ES-I3 (cell line): ENCODE measurements around the gene MCM3AP.
"Not testable (repeated sequence)": the region's sequence is repeated elsewhere in the genome, so short reads cannot be mapped to it uniquely, and the experiment has no call there.

Source experiments
- H3K36me3 ChIP-seq: 2 replicates; pipeline ENCODE4 v1.6.1; 2013; ENCODE audit warnings: mild to moderate bottlenecking, low read length, control low read depth, moderate library complexity; ENCODE audit not compliant: insufficient read depth
- H3K4me1 ChIP-seq: 2 replicates; pipeline ENCODE4 v1.6.1; 2013; ENCODE audit warnings: mild to moderate bottlenecking, control low read depth, low read length; ENCODE audit not compliant: insufficient read depth
- H3K9ac ChIP-seq: 2 replicates; pipeline ENCODE4 v1.6.1; 2013; ENCODE audit warnings: low read depth, mild to moderate bottlenecking, low read length, moderate library complexity
- H3K9me3 ChIP-seq: 2 replicates; pipeline ENCODE4 v1.6.1; 2013; ENCODE audit warnings: mild to moderate bottlenecking, low read length, moderate library complexity; ENCODE audit not compliant: control insufficient read depth, insufficient read depth

The MCM3AP gene

GRCh38 chr21:46319186-46319585, 33.8 kb upstream of the MCM3AP start:
- Histone ChIP-seq H3K4me1 (peaks cover 16% of the 10 kb centered on the region), H3K36me3 (peaks cover 3% of the 10 kb centered on the region; the same call in 1 of the 2 replicates), H3K9me3 (no peaks in the 10 kb centered on the region), H3K9ac (no peak overlapping the region)

DNA sequence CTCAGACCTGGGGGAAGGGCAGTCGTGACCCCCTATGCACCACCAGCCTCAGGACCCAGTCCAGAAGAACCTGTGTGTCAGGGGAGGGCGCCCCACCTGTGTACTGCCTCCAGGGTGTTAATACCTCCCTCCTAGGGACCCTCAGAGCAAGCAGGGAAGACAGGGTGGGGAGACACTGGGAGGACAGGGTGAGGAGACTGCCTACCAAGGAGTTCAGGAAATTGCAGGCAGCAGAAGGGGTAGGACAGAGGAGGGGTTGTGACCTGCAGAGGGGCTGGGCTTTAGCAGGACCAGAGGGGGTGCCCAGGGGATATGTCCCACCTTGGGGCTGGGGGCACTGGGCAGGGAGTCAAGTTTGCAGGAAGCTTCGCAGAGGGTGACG, 33.0 kb upstream of the MCM3AP start:
- H3K9me3 ChIP-seq = no peaks in the 10 kb centered on the region
- H3K4me1 ChIP-seq = peaks cover 16% of the 10 kb centered on the region
- peaks cover 3% of the 10 kb centered on the region; the same call in 1 of the 2 replicates for H3K36me3 ChIP-seq
- no peak overlapping the region for H3K9ac ChIP-seq

- H3K4me1 ChIP-seq = peaks cover 16% of the 10 kb centered on the region
Observed at GRCh38 chr21:46317710-46318463, 32.5 kb upstream of the MCM3AP start.

GRCh38 chr21:46316708-46317324, 31.4 kb upstream of the MCM3AP start:
- H3K9me3 ChIP-seq = no peaks in the 10 kb centered on the region
- H3K36me3 ChIP-seq = peaks cover 3% of the 10 kb centered on the region; the same call in 1 of the 2 replicates
- peaks cover 16% of the 10 kb centered on the region for H3K4me1 ChIP-seq
- no peak overlapping the region for H3K9ac ChIP-seq

More at GRCh38 chr21:46317710-46318463, 32.5 kb upstream of the MCM3AP start:
- Histone ChIP-seq H3K9ac (no peak overlapping the region), H3K36me3 (peaks cover 3% of the 10 kb centered on the region; the same call in 1 of the 2 replicates), H3K9me3 (no peaks in the 10 kb centered on the region)

DNA sequence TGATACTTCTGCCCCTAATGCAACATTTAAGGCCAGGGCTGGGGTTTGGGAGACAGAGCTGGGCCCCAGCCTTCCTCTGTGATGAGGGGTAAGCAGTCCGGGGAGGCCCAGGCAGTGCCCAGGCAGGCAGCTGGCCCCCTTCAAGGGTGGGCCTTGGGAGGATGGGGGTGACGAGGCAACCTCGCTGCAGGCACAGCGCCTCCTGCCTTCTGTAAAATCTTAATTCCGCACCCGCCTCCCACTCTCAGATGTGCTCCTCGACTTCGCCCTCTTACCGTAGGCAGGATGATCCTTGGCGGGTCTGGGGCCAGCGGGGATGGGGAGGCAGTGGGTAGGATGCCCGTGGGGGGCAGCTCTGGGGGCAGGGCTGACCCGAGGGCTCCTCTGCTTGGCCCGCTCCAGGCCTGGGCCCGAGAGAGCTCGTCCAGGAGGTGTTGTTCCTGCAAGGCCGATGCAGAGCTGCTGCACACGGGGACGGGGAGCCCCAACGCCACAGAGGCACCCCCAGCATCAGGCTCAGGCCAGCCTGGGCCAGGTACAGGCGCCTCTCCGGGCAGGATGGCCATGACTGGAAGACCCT, 29.1 kb upstream of the MCM3AP start:
- Histone ChIP-seq H3K9ac (no peak overlapping the region), H3K36me3 (no peaks in the 10 kb centered on the region), H3K4me1 (peaks cover 11% of the 10 kb centered on the region; the same call in 1 of the 2 replicates), H3K9me3 (no peaks in the 10 kb centered on the region)

GRCh38 chr21:46312949-46313348, 27.5 kb upstream of the MCM3AP start:
- H3K9ac ChIP-seq = no peak overlapping the region
- peaks cover 4% of the 10 kb centered on the region; the same call in 1 of the 2 replicates for H3K36me3 ChIP-seq

DNA sequence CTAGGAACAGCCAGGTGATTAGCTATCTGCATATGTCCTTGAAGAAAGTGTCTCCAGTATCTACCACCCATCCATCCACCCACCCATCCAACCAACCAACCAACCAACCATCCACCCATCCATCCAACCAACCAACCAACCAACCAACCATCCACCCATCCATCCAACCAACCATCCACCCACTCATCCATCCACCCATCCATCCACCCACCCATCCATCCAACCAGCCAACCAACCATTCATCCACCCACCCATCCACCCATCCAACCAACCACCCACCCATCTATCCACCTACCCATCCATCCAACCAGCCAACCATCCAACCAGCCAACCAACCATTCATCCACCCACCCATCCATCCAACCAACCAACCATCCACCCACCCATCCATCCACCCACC, 26.2 kb upstream of the MCM3AP start:
- Histone ChIP-seq H3K9ac (no peak overlapping the region), H3K9me3 (no peaks in the 10 kb centered on the region), H3K4me1 (no peaks in the 10 kb centered on the region), H3K36me3 (peaks cover 4% of the 10 kb centered on the region; the same call in 1 of the 2 replicates)

More at GRCh38 chr21:46312949-46313348, 27.5 kb upstream of the MCM3AP start:
- Histone ChIP-seq H3K9me3 (no peaks in the 10 kb centered on the region), H3K4me1 (peaks cover 4% of the 10 kb centered on the region; the same call in 1 of the 2 replicates)

- not testable (repeated sequence) for H3K36me3 ChIP-seq
Observed at GRCh38 chr21:46310260-46310659, 24.8 kb upstream of the MCM3AP start.

GRCh38 chr21:46308431-46308830, 23.0 kb upstream of the MCM3AP start:
- Histone ChIP-seq H3K9ac (no peak overlapping the region), H3K36me3 (peaks cover 8% of the 10 kb centered on the region), H3K9me3 (no peaks in the 10 kb centered on the region)

More at GRCh38 chr21:46310260-46310659, 24.8 kb upstream of the MCM3AP start:
- not testable (repeated sequence) for H3K4me1 ChIP-seq, H3K9ac ChIP-seq, H3K9me3 ChIP-seq

GRCh38 chr21:46307625-46308024, 22.2 kb upstream of the MCM3AP start:
- Histone ChIP-seq H3K9ac (no peak overlapping the region), H3K4me1 (no peaks in the 10 kb centered on the region), H3K9me3 (no peaks in the 10 kb centered on the region), H3K36me3 (peaks cover 8% of the 10 kb centered on the region)

More at GRCh38 chr21:46308431-46308830, 23.0 kb upstream of the MCM3AP start:
- no peaks in the 10 kb centered on the region for H3K4me1 ChIP-seq

GRCh38 chr21:46304955-46305354, 19.5 kb upstream of the MCM3AP start:
- Histone ChIP-seq H3K9me3 (no peaks in the 10 kb centered on the region), H3K36me3 (peaks cover 8% of the 10 kb centered on the region), H3K9ac (no peak overlapping the region), H3K4me1 (no peaks in the 10 kb centered on the region)

- Histone ChIP-seq H3K36me3 (peaks cover 8% of the 10 kb centered on the region), H3K9ac (no peak overlapping the region), H3K9me3 (no peaks in the 10 kb centered on the region), H3K4me1 (no peaks in the 10 kb centered on the region)
Observed at GRCh38 chr21:46304437-46304836, 19.0 kb upstream of the MCM3AP start.

- Histone ChIP-seq H3K9me3 (no peaks in the 10 kb centered on the region), H3K9ac (no peak overlapping the region), H3K4me1 (no peaks in the 10 kb centered on the region), H3K36me3 (peaks cover 4% of the 10 kb centered on the region; the same call in 1 of the 2 replicates)
Observed at GRCh38 chr21:46301759-46302158, 16.3 kb upstream of the MCM3AP start.

- Histone ChIP-seq H3K9me3 (no peaks in the 10 kb centered on the region), H3K4me1 (no peaks in the 10 kb centered on the region; the same call in 1 of the 2 replicates), H3K9ac (no peak overlapping the region), H3K36me3 (no peaks in the 10 kb centered on the region)
Observed at GRCh38 chr21:46299167-46299566, 13.8 kb upstream of the MCM3AP start.
